HUDEP-2 (cell line): ENCODE data around the gene TMEM154.
"Not testable (repeated sequence)": the region's sequence is repeated elsewhere in the genome, so short reads cannot be mapped to it uniquely, and the experiment has no call there.

Experiments used
- DNase-seq, 76 experiments: peaks; one replicate each; lab custom pipeline; 2025; ENCODE audit not compliant: unreplicated experiment in 76 of 76; lab: John Stamatoyannopoulos, UW

Gene TMEM154

DNA sequence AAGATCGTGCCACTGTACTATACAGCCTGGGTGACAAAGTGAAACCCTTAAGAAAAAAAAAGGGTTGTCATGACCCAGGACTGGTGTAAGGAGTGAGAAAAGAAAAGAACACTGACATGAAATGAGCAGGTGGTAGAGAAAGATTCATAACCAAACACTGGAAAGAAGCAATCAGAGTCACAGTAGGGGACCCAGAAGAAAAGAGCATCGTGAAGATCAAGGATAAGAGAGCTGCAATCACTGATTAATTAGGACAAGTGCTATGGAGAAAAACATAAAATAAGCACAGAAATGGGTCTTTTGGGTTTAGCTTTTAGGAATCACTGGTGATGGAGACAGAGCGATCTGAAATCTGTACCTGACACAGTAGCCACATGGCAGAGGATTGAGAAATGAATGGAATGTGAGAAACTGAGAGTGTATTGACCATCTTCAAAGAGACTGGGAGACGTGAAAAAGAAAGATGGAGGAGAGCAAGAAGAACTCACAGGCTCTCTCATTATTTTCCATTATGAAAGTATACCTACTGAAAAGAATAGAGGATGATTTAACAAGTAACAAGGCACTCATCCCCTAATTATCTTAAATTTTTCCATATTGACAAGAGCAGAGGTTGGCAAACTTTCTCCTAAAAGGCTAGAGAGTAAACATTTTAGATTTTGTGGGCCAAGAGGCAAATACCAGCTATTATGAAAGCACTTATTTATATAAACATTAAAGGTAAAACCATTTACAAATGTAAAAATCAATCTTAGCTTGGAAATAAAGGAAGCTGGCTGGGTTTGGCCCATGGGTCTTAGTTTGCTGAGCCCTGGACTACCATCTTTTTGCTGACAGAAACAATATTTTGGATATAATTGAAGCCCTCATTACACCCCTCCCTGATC, 7.3 kb downstream of the TMEM154 start:
- DNase-seq = no peak

- no peak for DNase-seq
Measured at GRCh38 chr4:152668338-152668964, 11.3 kb downstream of the TMEM154 start.

GRCh38 chr4:152667781-152668180, 12.0 kb downstream of the TMEM154 start:
- DNase-seq = no peak

GRCh38 chr4:152666946-152667345, 12.9 kb downstream of the TMEM154 start:
- peak in 1 of 76 experiments; percentile 2 for DNase-seq

DNA sequence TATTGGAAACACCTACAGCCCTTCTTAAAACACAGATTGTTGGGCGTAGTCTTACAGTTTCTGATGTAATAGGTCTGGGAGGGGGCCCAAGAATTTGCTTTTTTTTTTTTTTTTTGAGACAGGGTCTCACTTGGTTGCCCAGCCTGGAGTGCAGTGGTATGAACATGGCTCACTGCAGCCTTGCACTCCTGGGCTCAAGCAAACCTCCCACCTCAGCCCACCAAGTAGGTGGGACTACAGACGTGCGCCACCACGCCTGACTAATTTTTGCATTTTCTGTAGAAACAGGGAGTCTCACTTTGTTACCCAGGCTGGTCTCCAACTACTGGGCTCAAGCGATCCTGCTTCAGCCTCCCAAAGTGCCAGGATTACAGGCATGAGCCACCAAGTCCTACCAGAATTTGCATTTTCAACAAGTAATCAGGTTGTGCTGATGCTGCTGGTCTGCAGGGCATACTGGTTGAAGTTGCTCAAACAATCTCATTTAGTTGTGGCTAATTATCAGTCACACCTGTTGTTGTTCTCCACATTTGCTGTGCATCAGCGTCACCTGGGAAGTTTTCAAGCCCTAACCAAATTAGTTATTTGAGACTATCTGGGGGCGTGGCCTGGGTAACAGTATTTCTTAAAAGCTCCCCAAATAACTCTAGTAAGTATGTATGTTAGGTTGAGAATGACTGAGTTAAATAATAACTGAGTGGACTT, 14.0 kb downstream of the TMEM154 start:
- DNase-seq = no peak

GRCh38 chr4:152664067-152664378, 15.8 kb downstream of the TMEM154 start:
- not testable (repeated sequence) for DNase-seq

GRCh38 chr4:152663203-152664066, 16.4 kb downstream of the TMEM154 start:
- DNase-seq = peak in 6 of 76 experiments; percentile 1 to 31 (median 14)

GRCh38 chr4:152661649-152662048, 18.1 kb downstream of the TMEM154 start:
- no peak for DNase-seq

DNA sequence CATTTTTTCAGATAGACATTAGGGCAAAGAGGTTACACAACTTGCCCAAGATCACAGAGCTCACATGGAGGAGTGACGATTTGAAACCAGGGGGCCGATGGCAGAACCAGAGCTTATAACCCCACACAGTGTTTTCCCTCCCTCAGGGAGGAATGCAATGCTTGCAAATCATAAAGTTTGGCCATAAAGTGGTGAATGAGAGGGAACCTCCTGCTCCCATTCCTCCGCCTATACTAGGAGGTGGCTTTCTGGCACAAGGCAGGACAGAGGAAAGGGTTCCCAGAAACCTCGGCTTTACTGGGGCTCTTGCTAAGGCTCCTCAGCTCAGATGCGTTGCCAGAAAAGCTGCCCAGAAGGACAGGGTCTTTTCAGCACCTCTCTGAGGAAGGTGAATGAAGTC, 19.3 kb downstream of the TMEM154 start:
- DNase-seq = no peak

GRCh38 chr4:152659806-152660205, 20.0 kb downstream of the TMEM154 start:
- no peak for DNase-seq

- DNase-seq = no peak
Measured at GRCh38 chr4:152657657-152658056, 22.1 kb downstream of the TMEM154 start.

DNA sequence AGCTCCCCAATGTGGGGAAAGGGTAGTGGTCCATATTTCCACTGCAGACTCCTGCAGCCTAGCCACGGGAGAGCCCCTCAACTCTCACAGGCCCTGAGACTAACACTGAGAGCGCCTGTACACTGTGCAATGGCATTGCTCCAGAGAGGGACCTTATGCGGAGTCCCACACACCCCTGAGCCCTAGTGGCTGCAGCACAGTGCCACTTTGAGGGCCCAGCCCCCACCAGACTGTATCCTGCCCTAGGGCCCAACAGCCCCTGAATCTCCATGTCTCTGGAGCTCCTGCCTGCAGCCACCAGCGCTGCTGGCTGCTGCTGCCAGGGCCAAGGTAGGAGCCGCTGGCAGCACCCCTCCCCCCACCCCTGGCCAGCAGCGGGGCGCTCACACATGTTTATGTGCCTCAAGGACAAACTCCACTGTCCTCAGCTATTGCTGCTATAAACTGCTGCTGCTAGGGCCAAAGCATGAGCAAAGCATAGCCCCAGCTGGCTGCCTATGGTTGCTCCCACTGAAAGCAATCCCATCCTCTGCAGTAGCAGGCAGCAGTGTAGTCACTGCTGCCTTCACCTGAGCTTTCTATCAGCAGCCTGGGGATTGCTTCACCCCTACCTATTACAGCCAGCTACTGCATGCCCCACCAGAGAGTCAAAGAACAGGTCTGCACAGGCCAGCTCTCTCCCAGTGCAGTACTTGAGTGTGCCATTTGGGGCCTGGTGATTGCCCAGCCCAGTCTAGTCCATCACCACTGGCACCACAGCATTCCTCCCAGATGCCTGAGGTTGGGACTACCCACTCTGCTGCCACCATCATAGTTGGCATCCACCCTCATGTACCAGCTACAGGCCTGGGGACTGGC, 24.3 kb downstream of the TMEM154 start:
- no peak for DNase-seq

GRCh38 chr4:152652102-152652501, 27.7 kb downstream of the TMEM154 start:
- no peak for DNase-seq

GRCh38 chr4:152651473-152652060, 28.2 kb downstream of the TMEM154 start:
- DNase-seq = no peak

DNA sequence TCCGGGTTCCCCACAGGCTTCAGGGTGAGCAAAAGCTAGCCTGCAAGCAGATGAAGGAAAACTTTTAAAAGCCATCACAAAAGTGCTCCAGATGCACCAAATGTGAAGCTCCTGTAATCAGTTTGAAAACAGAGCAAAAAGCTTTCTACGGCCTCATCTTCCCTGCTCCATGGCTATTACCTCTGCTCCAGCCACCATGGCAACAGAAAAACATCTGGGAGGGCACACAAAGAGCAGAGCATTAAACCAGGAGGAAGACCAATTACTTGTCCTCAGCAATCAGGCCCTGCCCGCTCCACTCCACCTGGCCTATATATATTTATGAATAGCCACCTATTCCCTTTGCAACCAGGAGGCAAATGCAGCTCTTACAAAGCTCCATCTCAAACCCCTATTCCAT, 33.6 kb downstream of the TMEM154 start:
- no peak for DNase-seq

DNA sequence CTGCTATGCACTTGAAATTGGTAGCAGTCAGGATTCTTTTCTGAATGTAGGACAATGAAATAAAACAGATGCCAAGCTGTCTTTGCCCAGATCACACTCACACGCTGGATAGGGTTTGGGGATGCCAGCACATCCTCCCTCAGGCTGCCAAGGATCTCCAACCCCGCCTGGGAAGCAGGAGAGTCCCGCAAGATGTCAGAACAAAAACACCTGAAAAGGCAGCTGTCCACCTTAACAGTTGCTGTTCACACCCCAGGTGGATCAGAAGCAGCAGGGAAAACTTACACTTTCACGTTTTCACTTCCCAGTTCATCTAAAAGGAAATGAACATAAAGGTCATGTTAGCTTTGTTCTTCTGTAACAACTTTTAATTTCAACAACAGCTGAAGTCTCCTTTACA, 35.7 kb downstream of the TMEM154 start:
- no peak for DNase-seq

GRCh38 chr4:152643153-152644035, 36.4 kb downstream of the TMEM154 start:
- no peak for DNase-seq
